Thymus (tissue), 11 donors: ENCODE measurements around the gene NIM1K. TPM values are rescaled to one million over a fixed set of nuclear protein-coding genes. Genes with fewer than 3 reads are reported as not detected.
A peak's percentile ranks its signal among the peaks of the same experiment; 100 is the strongest.

Experiments
- DNase-seq, 9 donors: peaks; one replicate each; pipeline ENCODE4 v3.0.0-alpha.2; 2013; ENCODE audit warnings: low spot score in 9 of 9, low read depth in 6 of 9, missing footprints in 1 of 9
- H3K27ac ChIP-seq, 2 donors: one replicate each; pipeline ENCODE4 v1.5.1; 2013; ENCODE audit warnings: control low read depth in 1 of 2, low read depth in 1 of 2, low read length in 1 of 2, mild to moderate bottlenecking in 1 of 2, moderate library complexity in 1 of 2
- H3K27me3 ChIP-seq, 2 donors: one replicate each; pipeline ENCODE4 v1.5.1; 2013; ENCODE audit warnings: low read length in 1 of 2; ENCODE audit not compliant: control insufficient read depth in 2 of 2, insufficient read depth in 1 of 2
- H3K36me3 ChIP-seq, 2 donors: one replicate each; pipeline ENCODE4 v1.5.1; 2013; ENCODE audit warnings: low read length in 1 of 2, mild to moderate bottlenecking in 1 of 2, moderate library complexity in 1 of 2; ENCODE audit not compliant: control insufficient read depth in 2 of 2, insufficient read depth in 2 of 2
- H3K4me1 ChIP-seq, 2 donors: one replicate each; pipeline ENCODE4 v1.5.1; 2013; ENCODE audit warnings: low read length in 2 of 2; ENCODE audit not compliant: control insufficient read depth in 2 of 2, insufficient read depth in 2 of 2
- H3K4me3 ChIP-seq, 2 donors: one replicate each; pipeline ENCODE4 v1.5.1; 2013; ENCODE audit warnings: low read length in 2 of 2, control low read depth in 1 of 2, mild to moderate bottlenecking in 1 of 2
- H3K9me3 ChIP-seq, 2 donors: one replicate each; pipeline ENCODE4 v1.5.1; 2013; ENCODE audit warnings: low read length in 1 of 2, mild to moderate bottlenecking in 1 of 2; ENCODE audit not compliant: control insufficient read depth in 2 of 2, insufficient read depth in 1 of 2
- WGBS: extraction: QIAGEN DNeasy Blood & Tissue Kit; methylation state at CpG from one replicate; pipeline ENCODE4 v1.1.7; 2013; 5-methylcytosine and 5-hydroxymethylcytosine counted together
- polyA plus RNA-seq: library from polyadenylated mRNA; stranded (reverse); fragments of 200-250 nt; gene quantifications from one replicate; pipeline ENCODE4 v1.2.3, GENCODE V29; 2013
- total RNA-seq: library from RNA; stranded (reverse); fragments of 120-200 nt; gene quantifications from one replicate; pipeline ENCODE4 v1.2.4, GENCODE V29; 2013
- donor health status: healthy.

NIM1K gene
- total and polyA plus RNA-seq, 2 donors: 0.19 to 0.32 TPM

DNA sequence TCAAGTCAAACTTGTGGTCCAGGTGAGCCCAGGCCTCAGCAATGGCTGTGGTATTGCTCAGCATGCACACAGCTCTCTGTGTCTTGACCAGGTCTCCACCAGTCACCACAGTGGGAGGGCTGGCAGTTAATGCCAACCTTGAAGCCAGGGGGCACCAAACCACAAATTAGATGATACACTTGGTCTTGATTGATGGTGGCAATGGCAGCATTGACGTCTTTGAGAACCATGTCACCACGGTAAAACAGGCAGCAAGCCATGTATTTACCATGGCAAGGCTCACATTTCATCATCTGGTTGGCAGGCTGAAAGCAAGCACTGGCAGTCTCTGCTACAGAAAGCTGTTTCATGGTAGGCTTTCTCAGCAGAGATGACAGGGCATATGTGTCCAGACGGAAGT is 40.0 kb downstream of the NIM1K start:
- 91% methylated on average over 3 of the region's 3 CpGs for WGBS
- Histone ChIP-seq H3K9me3 (no peaks in the 10 kb centered on the region), H3K4me1 (no peaks in the 10 kb centered on the region), H3K27me3 (no peaks in the 10 kb centered on the region), H3K4me3 (no peak overlapping the region), H3K36me3 (no peaks in the 10 kb centered on the region), H3K27ac (no peak overlapping the region)
- DNase-seq: no peak

DNA sequence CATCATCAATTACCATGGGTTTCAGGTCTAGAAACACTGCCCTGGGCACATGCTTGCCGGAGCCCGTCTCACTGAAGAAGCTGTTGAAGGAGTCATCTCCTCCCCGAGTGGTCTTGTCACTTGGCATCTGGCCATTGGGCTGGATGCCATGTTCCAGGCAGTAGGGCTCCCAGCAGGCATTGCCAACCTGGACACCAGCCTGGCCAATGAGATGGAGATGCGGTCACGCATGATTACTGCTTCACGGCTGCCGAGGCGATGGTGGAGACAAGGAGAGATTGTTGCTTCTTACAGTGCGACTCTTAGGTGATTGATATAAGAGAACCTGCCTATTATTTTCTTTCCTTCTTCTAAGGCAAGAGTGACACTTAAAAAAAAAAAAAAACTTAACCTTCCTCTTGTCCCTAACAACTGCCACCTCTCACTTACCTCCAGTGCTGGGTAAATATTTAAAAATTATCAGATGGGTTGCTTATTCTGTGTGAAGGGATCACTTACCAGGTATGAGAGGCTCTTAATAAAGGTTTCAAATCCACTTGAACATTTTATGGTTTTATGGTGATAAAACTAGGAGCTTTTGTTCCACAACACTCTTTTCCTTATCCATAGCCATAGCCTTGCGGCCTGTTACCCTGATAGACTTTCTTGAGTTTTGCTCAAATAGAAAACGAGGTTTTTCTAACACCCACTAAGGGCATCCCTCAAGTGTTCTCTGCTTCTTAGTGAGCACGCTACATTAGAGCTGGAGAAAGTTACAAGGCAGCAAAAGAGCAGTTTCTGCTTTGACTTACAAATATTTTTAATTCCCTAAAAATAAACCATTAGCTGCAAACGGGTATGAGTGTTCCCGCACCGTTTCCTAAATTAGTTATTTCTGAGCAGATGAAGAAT is 41.2 kb downstream of the NIM1K start:
- Histone ChIP-seq H3K36me3 (no peaks in the 10 kb centered on the region), H3K27ac (no peak overlapping the region), H3K4me1 (no peaks in the 10 kb centered on the region), H3K4me3 (no peak overlapping the region), H3K9me3 (no peaks in the 10 kb centered on the region), H3K27me3 (no peaks in the 10 kb centered on the region)
- 94% methylated on average over 15 of the region's 15 CpGs for WGBS
- no peak for DNase-seq

DNA sequence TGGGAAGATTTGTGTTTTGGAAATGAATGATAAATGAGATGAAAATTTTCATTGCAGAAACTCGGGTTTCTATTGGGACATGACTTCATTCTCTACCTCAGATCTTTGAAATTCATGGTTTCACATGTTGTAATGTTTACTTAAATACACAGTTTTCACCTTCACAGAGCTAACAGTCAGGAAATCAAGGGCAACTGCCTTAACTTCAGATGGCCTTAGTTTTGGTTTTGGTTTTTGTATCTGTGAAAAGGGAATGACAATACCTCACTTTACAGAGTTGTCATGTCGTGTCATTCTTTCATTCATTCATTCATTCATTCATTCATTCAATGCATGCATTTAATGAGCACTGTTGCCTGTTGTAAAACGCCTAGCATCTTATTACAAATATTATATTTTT is 41.9 kb downstream of the NIM1K start:
- Histone ChIP-seq H3K4me3 (no peak overlapping the region), H3K9me3 (no peaks in the 10 kb centered on the region), H3K27ac (no peak overlapping the region), H3K27me3 (no peaks in the 10 kb centered on the region), H3K36me3 (no peaks in the 10 kb centered on the region), H3K4me1 (no peaks in the 10 kb centered on the region)
- peak in 1 of 9 donors; percentile 27 for DNase-seq
- 58% methylated on average over 3 of the region's 3 CpGs for WGBS

DNA sequence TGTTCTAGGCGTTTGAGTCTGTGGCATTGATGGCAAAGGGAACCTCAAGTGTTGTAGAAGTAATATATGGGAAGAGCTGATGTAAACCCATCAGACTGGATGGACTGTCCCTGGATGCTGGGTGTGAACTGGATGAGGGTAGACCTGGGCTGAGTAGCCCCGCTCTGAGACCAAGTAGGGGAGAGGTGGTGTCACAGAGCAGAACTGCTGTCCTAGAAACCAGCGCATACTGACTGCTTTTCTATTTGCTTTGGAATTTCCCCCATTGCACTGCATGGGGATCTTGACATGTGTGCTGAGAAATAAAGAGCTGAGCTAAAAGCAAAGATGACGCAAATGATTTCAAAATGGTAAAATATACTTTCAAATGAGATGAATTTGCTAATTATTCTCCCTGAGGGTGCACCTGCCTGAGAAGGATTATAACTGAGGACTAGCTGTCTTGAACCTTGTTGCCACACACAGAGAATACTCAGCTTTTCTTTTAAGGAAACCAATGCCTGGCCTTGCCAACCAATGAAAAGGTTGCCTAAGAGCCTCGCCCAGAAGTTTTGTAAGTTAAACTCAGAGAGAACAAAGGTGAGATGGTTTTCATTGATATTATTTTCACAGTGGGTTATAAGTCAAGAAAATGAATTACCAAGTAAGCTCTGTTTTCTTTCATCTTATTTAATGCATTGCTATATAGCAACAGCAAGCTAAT is 44.8 kb downstream of the NIM1K start:
- Histone ChIP-seq H3K4me3 (no peak overlapping the region), H3K27ac (no peak overlapping the region), H3K36me3 (no peaks in the 10 kb centered on the region), H3K27me3 (no peaks in the 10 kb centered on the region), H3K9me3 (no peaks in the 10 kb centered on the region), H3K4me1 (no peaks in the 10 kb centered on the region)
- no peak for DNase-seq
- WGBS: 83% methylated on average over 5 of the region's 5 CpGs

DNA sequence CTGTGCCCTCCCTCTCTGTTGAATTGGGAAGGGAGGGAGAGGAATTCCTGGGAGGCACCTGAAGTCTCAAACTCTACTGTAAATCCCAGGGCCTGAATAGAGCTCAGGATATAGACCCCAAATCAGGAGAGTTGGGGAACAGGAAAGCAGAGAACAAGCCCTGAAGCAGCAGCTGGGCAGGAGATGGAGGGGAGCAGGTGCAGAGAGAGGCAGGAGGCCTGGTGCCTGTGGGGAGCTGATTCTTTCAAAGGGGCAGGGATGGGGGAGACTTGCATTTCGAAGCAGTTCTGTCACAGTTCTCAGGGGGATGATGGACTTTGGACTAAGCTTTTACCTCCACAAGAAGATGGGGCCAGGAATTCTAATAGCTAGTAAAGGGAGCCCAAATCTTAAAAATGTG is 50.2 kb downstream of the NIM1K start:
- Histone ChIP-seq H3K4me3 (no peak overlapping the region), H3K36me3 (no peaks in the 10 kb centered on the region), H3K9me3 (no peaks in the 10 kb centered on the region), H3K4me1 (no peaks in the 10 kb centered on the region), H3K27me3 (no peaks in the 10 kb centered on the region), H3K27ac (no peak overlapping the region)
- WGBS: 43% methylated on average over 1 of the region's 1 CpG
- DNase-seq: no peak

DNA sequence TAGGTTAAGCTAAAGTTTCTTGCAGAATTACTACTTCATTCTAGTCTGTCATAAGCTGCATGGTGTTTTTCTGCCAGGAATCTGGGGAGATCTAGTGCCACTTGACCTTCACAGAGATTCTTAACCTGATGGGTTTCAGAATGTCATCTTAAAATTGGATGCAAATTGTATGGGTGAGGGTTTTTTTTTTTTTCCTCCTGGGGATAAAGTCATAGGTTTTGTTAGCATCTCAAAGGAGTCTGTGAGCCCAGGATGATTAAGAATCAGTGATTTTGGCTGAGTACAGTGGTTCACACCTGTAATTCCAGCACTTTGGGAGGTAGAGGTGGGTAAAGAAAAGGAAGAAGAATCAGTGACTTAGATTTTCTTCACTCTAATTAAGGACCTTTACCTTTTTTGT is 51.2 kb downstream of the NIM1K start:
- DNase-seq: no peak
- H3K9me3 ChIP-seq: no peaks in the 10 kb centered on the region

GRCh38 chr5:43244823-43245565 is 53.0 kb downstream of the NIM1K start:
- WGBS: 90% methylated on average over 11 of the region's 11 CpGs
- DNase-seq: no peak
- Histone ChIP-seq H3K27ac (no peak overlapping the region), H3K27me3 (no peaks in the 10 kb centered on the region), H3K36me3 (no peaks in the 10 kb centered on the region), H3K9me3 (no peaks in the 10 kb centered on the region), H3K4me1 (no peaks in the 10 kb centered on the region), H3K4me3 (no peak overlapping the region)

More for the DNA sequence above, 51.2 kb downstream of the NIM1K start:
- Histone ChIP-seq H3K27ac (no peak overlapping the region), H3K36me3 (no peaks in the 10 kb centered on the region), H3K4me1 (no peaks in the 10 kb centered on the region), H3K4me3 (no peak overlapping the region), H3K27me3 (no peaks in the 10 kb centered on the region)

GRCh38 chr5:43245724-43246385 is 53.8 kb downstream of the NIM1K start:
- Histone ChIP-seq H3K9me3 (no peaks in the 10 kb centered on the region), H3K36me3 (no peaks in the 10 kb centered on the region), H3K4me1 (no peaks in the 10 kb centered on the region), H3K27me3 (no peaks in the 10 kb centered on the region), H3K27ac (no peak overlapping the region), H3K4me3 (no peak overlapping the region)
- WGBS: 97% methylated on average over 19 of the region's 19 CpGs
- no peak for DNase-seq
